ENCODE results near the gene ADISSP. TPM values are rescaled to one million over a fixed set of nuclear protein-coding genes. Genes with fewer than 3 reads are reported as not detected.
"Not testable (repeated sequence)": the region's sequence is repeated elsewhere in the genome, so short reads cannot be mapped to it uniquely, and the experiment has no call there.

Gene ADISSP
- total RNA-seq, 1 donor from 2014 or later: 27.7 TPM

DNA sequence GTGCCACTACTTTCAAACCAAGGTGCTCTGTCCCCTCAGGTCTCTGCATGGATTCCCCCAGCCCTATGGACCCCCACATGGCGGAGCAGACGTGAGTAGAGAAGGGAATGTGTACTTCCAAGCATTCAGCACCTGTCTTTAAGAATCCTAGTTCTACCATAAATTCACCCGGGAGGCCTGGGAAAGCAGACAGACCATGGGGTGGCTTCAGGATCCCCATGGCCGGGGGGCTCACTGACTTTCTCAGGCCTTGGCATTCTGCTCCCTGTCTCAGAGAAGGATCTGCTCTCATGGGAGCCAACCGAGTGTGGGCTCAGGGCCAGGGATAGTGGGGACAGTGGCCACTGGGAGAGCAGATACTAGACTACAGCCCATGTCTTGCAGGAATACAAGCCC lies 30.8 kb upstream of the ADISSP start:
- no peak for DNase-seq (ENCODE audit: extremely low read depth, low read depth, low spot score)

GRCh38 chr20:3797592-3798372 lies 30.2 kb upstream of the ADISSP start:
- DNase-seq (ENCODE audit: extremely low read depth, low read depth, low spot score): no peak

- DNase-seq (ENCODE audit: extremely low read depth, low read depth, low spot score): no peak
These were observed 29.6 kb upstream of the ADISSP start for GRCh38 chr20:3797226-3797545.

GRCh38 chr20:3796477-3797225 lies 29.1 kb upstream of the ADISSP start:
- DNase-seq (ENCODE audit: extremely low read depth, low read depth, low spot score): no peak

- no peak for DNase-seq (ENCODE audit: extremely low read depth, low read depth, low spot score)
These were observed 28.2 kb upstream of the ADISSP start, which contains the start of gene CDC25B for GRCh38 chr20:3795511-3796468. CDC25B (plus strand) TSS chr20:3796310; CDS start chr20:3796532, 222 bp downstream.

- no peak for DNase-seq (ENCODE audit: extremely low read depth, low read depth, low spot score)
These were observed 27.3 kb upstream of the ADISSP start for GRCh38 chr20:3794701-3795420.

DNA sequence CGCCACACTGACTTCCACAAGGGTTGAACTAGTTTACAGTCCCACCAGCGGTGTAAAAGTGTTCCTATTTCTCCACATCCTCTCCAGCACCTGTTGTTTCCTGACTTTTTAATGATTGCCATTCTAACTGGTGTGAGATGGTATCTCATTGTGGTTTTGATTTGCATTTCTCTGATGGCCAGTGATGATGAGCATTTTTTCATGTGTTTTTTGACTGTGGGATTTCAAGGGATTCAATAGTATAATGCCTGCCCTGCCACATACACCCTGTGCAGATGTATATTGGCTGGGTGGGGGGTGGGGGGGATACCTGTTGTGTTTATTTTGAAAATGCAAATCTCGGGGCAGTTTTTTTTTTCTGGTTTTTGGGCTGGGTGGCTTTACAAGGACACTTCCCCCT lies 26.6 kb upstream of the ADISSP start:
- DNase-seq (ENCODE audit: extremely low read depth, low read depth, low spot score): not testable (repeated sequence)

- DNase-seq (ENCODE audit: extremely low read depth, low read depth, low spot score): not testable (repeated sequence)
These were observed 21.6 kb upstream of the ADISSP start for GRCh38 chr20:3789201-3789600.

DNA sequence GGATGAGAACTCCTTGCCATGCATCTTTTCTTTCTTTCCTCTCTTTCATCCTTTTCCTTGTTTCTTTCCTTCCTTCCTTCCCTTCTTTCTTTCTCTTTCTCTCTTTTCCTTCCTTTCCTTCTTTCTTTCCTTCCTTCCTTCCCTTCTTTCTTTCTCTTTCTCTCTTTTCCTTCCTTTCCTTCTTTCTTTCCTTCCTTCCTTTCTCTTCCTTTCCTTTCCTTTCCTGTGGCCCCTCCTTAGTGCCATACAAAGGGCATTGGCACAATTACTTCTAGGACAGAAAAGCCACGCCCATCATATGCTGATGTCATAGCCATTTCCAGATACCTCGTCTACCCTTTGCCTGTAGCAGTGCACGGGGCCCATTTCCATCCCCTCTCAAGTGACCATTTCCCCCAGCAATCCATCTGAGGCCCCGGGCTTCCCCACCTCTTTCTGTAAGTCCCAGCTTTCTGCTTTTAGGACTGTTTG lies 21.2 kb upstream of the ADISSP start:
- no peak for DNase-seq (ENCODE audit: extremely low read depth, low read depth, low spot score)

DNA sequence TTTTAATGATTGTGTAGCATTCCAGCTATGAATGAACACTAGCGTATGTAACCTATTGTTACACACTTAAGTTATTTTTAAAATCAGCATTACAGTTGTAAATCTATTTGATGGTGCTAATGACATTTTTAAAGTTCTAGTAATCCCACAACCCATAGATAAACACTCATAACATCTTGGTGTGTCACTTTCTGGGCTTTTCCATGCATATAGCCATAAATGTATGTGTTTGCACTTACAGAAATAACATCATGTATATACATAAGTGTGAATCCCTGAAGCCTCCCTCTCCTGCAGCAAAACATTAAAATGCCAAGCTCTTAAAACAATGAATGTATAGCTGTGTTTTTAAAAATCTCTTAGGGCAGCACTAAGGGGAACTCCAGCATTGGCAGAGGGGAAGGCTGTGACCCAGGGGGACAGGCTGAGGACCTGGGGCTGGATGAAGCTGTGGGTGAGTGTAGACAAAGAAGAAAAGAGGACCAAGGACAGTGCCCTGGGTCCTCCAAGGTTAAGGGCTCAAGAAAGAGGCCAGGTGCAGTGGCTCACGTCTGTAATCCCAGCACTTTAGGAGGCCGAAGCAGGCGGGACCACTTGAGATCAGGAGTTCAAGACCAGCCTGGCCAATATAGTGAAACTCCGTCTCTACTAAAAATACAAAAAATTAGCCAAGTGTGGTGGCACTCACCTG lies 19.9 kb upstream of the ADISSP start:
- no peak for DNase-seq (ENCODE audit: extremely low read depth, low read depth, low spot score)

GRCh38 chr20:3786665-3787323 lies 19.2 kb upstream of the ADISSP start, which contains the start of gene CENPB:
CENPB (minus strand) TSS chr20:3786740; CDS start chr20:3786483, 257 bp downstream.
- DNase-seq (ENCODE audit: extremely low read depth, low read depth, low spot score): no peak

DNA sequence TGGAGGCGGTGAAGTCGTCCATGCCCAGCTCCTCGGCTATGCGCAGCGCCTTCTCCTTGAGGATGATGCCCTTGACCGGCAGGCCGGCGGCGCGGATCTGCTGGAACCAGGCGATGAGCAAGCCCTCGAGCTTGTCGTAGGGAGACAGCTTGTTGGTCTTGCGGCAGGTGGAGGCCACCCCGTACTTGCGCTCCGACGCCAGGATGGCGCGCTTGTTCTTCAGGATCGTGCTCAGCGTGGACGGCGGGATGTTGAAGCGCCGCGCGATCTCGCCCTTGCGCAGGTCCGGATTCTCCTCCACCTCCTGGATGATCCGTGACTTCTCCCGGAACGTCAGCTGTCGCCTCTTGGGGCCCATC lies 18.6 kb upstream of the ADISSP start:
- DNase-seq (ENCODE audit: extremely low read depth, low read depth, low spot score): no peak

- DNase-seq (ENCODE audit: extremely low read depth, low read depth, low spot score): no peak
These were observed 17.9 kb upstream of the ADISSP start for GRCh38 chr20:3785240-3786125.

DNA sequence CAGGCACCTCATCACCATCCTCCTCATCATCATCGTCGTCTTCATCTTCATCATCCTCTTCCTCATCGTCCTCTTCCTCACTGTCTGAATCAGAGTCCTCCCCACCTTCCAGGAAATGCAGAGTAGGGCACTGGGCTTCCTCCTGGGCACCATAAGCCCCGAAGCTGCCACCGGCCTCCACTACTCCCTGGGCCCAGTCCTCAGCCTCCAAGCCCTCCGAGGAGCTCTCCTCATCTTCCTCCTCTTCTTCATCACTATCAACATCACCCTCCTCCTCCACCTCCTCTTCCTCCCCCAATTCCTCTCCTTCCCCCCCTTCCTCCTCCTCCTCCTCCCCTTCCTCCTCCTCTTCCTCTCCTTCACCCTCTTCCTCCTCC lies 17.3 kb upstream of the ADISSP start:
- DNase-seq (ENCODE audit: extremely low read depth, low read depth, low spot score): no peak

DNA sequence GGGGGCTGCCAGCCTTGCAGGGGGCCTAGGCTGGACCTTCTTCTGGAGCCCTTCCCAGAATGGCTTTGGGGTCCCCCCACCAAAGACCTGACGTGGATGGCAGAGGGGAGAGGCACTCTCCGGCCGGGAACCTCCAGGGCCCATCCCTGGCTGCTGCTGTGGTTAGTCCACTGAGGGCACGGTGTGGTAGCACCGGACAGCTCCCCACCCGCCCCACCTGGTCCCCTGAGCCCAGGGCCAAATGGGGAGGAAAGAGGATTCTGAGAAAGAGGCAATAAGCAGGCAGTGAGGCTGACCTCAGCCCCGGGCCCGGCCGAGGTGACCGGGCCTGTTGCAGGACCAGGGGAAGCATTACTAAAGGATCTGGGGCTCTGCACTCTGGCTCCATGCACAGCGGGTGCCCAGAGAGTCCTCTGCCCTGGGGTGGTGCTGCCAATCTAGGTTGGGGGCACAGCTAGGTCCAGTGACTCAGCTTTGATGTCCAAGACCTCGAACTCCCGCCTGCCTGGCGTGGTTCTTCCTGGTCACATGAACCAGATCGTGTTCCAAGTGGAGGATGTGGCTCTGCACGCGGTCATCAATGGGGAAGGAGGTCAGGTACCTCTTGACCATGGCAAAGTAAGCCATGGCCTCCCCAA lies 16.8 kb upstream of the ADISSP start:
- DNase-seq (ENCODE audit: extremely low read depth, low read depth, low spot score): no peak

DNA sequence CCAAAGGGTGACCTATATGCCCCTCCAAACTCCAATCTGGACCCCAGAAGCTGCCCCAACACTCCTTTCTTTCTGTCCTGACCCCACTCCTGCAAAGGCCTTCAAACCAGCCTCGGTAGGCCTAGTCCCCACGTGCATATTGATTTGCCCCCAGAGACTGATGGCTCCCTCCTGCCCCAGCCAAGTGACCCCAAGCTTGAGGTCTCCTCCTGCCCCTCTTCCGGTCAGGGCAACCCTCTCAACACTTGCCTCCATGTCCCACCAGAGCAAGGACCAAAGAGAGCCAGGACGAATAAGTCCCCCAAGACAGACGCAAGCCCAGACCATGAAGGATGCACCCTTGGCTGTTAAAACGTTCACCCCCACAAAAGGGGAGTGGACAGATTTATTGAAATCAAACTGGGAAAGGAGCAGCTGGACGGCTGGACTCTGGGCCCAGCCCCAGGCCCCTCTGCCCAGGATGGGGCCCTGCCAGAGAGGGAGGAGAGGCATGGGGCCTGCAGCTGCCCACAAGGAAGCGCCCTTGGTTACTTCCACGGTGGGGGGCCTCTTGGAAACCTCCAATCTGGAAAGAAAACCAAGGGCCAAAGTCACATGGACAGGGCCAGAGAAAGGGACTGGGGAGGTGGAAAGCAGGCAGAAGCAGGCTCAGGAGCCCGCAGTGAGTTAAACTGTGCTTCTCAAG lies 16.1 kb upstream of the ADISSP start:
- no peak for DNase-seq (ENCODE audit: extremely low read depth, low read depth, low spot score)

DNA sequence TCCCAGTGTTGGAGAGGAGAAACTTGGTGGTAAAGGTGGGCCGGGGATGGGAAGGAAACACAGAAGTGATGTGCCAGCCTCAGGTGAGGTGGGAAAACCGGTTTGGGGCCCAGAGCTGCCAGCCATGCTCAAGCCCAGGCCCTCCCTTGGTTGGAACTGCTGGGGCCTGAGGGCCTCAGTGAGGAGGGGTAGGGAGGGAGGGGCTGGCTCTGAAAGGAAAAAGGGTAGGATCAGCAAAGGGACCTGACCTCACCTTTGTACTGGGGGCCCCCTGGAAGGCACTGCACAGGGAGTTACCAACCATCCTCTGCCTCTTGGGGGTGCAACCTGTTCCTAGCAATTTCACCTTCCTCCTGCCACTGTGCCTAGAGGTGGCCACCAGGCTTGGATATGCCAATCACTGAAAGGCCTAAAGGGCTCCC lies 15.5 kb upstream of the ADISSP start:
- DNase-seq (ENCODE audit: extremely low read depth, low read depth, low spot score): no peak
